ENCODE data around the gene FHIT.

Gene FHIT

DNA sequence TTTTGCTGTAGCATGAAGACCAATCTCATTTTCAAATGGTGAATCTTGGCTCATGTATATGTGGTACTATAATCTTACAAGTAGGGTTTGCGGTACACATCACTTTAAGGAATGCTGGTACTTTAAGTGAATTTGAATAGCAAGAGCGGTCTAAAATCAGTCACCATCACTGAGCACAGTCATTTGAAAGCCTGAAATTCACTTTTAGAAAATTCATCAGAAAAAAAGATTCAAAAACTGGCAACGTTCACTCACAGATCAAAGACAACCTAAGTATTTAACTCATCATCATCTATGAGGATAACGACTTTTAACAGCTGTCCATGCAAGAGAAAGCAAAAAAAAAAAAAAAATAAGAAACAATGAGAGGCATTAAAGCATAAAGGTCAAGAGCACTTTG, 111.6 kb downstream of the FHIT start:
- TF ChIP-seq, protein P1, sequence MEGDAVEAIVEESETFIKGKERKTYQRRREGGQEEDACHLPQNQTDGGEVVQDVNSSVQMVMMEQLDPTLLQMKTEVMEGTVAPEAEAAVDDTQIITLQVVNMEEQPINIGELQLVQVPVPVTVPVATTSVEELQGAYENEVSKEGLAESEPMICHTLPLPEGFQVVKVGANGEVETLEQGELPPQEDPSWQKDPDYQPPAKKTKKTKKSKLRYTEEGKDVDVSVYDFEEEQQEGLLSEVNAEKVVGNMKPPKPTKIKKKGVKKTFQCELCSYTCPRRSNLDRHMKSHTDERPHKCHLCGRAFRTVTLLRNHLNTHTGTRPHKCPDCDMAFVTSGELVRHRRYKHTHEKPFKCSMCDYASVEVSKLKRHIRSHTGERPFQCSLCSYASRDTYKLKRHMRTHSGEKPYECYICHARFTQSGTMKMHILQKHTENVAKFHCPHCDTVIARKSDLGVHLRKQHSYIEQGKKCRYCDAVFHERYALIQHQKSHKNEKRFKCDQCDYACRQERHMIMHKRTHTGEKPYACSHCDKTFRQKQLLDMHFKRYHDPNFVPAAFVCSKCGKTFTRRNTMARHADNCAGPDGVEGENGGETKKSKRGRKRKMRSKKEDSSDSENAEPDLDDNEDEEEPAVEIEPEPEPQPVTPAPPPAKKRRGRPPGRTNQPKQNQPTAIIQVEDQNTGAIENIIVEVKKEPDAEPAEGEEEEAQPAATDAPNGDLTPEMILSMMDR (IDR thresholded peaks at IDR 0.05; ENCODE audit: low read depth, low read length) = no peak
- DNase-seq (ENCODE audit: low read depth in 2 of 2) = no peak
- H3K4me3 ChIP-seq (replicated peaks in 1 of 2; ENCODE audit: low read depth in 2 of 2, low read length in 2 of 2) = no peak overlapping the region

GRCh38 chr3:61138401-61138800, 112.9 kb downstream of the FHIT start:
- DNase-seq (ENCODE audit: low read depth in 2 of 2) = no peak
- TF ChIP-seq, protein P1 (IDR thresholded peaks at IDR 0.05; ENCODE audit: low read depth, low read length) = no peak
- no peak overlapping the region for H3K4me3 ChIP-seq (replicated peaks in 1 of 2; ENCODE audit: low read depth in 2 of 2, low read length in 2 of 2)

GRCh38 chr3:61136191-61136590, 115.1 kb downstream of the FHIT start:
- TF ChIP-seq, protein P1 (IDR thresholded peaks at IDR 0.05; ENCODE audit: low read depth, low read length) = no peak
- H3K4me3 ChIP-seq (replicated peaks in 1 of 2; ENCODE audit: low read depth in 2 of 2, low read length in 2 of 2) = no peak overlapping the region
- DNase-seq (ENCODE audit: low read depth in 2 of 2) = no peak

GRCh38 chr3:61134532-61134931, 116.7 kb downstream of the FHIT start:
- no peak for DNase-seq (ENCODE audit: low read depth in 2 of 2)
- TF ChIP-seq, protein P1 (IDR thresholded peaks at IDR 0.05; ENCODE audit: low read depth, low read length) = no peak
- H3K4me3 ChIP-seq (replicated peaks in 1 of 2; ENCODE audit: low read depth in 2 of 2, low read length in 2 of 2) = no peak overlapping the region

DNA sequence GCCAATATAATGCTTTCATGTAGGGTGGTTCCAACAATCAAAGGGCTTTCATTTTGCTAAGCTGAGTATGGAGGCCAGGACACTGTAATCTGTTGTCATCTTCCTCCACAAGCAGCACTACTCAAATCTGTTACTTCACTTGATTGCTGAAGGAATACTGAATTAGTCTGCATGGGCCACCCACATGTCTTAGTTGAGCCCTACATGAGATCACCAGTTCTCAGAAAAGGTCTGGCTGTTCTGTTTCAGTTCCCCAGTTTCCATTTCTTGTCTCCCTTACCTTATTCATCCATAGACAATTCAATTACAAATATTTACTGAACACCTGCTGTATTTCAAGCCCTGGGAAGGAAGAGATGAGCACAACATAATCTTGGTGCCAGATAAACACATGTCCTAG, 119.2 kb downstream of the FHIT start:
- no peak for DNase-seq (ENCODE audit: low read depth in 2 of 2)
- H3K4me3 ChIP-seq (replicated peaks in 1 of 2; ENCODE audit: low read depth in 2 of 2, low read length in 2 of 2) = no peak overlapping the region
- TF ChIP-seq, protein P1 (IDR thresholded peaks at IDR 0.05; ENCODE audit: low read depth, low read length) = no peak

GRCh38 chr3:61118830-61119229, 132.4 kb downstream of the FHIT start:
- TF ChIP-seq, protein P1 (IDR thresholded peaks at IDR 0.05; ENCODE audit: low read depth, low read length) = no peak
- no peak overlapping the region for H3K4me3 ChIP-seq (replicated peaks in 1 of 2; ENCODE audit: low read depth in 2 of 2, low read length in 2 of 2)
- no peak for DNase-seq (ENCODE audit: low read depth in 2 of 2)

All from cardiac fibroblast (primary cell).